Cortex of kidney (tissue), 1 donor: ENCODE data around the gene TMEM108.

Experiments used
- DNase-seq: peaks from one replicate; lab custom pipeline; 2025; lab: John Stamatoyannopoulos, UW

The TMEM108 gene

DNA sequence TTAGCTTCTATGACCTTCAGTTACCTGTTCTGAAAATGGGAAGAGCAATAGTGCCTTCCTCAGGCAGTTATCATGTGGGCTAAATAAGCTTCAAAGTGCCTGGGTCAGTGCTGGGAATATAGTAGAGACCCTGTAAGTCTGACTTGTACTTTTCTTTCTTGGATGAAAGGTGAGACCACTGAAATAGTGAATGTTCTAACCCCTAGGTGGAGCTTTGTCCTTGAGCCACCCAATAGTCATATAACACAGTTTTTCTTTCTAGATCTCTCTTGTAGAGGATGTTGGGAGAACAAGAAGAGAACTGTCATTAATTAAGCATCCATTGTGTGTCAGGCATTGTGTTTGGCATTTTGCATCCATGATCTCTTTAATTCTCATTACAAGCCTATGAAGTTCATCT lies 348.7 kb downstream of the TMEM108 start:
- no peak for DNase-seq

DNA sequence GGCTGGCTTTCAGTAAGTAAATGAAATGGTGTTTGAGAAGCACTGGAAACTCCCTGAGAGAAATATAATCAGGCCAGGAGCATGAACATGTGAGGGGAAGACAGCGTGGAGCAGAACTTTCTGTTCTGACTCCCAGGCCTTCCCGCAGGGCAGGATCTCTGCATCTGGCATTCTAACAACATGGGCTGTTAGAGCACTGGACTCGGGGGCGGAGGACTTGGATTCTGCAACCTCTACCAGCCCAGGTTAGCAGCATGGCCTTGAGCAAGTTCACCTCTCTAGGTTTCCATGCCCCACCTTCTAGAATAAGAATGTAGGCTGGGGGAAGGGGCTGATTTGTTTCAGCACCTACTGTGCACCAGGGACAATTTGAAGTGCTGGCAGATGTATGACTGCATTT lies 349.1 kb downstream of the TMEM108 start:
- DNase-seq, result no peak

DNA sequence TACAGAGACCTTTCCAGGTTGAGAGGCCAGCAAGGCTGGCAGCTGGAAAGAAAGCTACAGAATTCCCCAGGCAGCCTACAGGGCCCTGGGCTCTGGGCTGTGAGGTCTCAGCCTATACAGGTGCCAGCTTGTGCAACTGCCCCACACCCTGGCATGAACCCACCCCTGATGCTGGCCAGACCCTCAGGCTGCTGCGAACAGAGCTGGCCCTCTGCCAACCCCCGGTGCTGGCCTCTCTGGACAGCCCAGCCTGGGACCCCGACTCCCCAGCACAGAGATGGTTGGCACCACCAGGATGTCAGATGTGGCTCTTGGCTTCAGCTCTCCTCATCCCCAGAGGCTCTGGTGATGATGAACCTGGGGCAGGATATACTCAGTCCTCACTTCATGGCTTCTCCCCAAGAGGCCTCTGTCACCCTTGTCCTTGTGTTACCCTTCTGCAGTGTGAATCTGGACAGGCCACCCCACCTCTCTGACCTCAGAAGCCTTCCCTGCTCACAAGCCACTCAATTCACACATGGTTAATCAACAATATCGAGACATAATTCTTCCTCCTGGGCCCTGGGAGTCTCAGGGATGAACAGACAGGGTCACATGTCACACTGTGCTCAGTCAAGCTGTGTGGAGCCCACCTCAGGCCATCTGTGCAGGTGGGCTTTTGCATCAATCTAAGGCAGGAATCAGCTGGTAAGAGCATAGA lies 350.7 kb downstream of the TMEM108 start:
- DNase-seq, result no peak

DNA sequence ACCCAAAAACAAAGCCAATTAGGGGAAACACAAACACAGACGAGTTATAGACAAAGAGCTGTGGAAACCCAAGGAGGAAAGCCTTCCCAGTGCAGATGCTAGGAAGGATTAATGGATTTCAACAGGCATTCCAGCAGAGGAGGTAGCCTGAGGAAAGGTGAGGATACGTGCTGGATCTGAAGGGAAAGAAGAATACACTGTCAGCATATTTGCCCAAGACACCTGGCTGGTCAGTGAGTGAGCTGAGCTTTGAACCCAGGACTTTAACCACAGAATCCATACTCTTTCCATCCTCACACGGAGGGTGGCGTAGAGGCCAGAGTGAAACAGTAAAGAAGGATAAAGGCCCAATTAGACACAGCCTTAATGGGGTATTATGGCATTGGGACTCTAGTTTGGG lies 352.5 kb downstream of the TMEM108 start:
- DNase-seq, result no peak

DNA sequence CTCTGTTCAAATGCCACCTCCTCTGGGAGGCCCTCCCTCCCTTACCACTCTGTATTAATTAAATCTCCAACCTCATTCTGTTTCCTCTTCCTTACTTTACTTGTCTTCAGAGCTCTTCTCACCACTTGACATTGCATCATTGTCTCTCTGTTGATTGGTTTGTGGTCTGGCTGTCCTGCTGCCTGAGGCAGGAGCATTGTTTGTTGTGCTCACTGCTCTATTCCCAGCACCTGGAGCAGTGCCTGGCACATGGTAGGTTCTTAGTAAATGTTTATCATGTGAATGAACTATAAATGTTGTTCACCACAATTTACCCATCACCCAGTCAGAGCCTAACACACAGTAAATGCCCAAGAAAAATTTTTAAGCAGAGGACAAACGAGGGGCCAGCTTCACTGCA lies 355.0 kb downstream of the TMEM108 start:
- no peak for DNase-seq

DNA sequence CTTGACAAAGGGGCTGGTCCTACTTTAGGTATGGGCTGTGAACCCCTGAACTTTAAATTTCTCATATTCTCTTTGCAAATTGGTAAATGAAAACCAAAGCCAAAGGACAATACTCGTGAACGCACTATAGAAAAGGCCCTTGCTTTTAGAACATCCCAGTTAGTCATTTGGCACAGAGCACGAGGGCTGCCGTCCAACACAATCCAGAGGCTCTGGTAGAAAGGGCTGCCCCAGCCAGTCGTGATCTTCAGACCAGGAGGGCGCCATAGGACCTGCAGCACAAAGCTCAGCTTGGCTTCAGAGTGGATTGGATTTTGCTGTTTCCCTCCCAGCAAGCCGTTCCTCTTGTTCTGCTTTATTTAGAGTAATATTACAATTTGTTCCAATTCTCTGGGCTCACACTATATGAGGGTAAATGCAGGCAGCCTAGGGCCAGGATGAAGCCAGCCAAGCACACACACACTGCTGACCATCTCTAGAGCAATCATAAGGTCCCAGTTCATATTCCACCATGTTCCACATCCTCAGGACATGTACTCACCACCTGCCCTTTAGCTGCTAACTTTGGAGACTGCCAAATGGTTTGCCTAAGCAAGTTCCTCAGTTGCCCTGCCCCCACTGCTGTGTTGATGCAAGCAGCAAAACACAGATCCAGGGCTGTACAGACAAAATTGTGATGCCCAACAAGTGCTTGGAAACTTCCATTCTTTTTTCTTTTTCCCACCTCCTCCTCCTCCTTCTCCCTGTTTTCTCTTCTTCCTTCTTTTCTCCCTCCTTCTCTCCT lies 355.7 kb downstream of the TMEM108 start:
- DNase-seq, result no peak

DNA sequence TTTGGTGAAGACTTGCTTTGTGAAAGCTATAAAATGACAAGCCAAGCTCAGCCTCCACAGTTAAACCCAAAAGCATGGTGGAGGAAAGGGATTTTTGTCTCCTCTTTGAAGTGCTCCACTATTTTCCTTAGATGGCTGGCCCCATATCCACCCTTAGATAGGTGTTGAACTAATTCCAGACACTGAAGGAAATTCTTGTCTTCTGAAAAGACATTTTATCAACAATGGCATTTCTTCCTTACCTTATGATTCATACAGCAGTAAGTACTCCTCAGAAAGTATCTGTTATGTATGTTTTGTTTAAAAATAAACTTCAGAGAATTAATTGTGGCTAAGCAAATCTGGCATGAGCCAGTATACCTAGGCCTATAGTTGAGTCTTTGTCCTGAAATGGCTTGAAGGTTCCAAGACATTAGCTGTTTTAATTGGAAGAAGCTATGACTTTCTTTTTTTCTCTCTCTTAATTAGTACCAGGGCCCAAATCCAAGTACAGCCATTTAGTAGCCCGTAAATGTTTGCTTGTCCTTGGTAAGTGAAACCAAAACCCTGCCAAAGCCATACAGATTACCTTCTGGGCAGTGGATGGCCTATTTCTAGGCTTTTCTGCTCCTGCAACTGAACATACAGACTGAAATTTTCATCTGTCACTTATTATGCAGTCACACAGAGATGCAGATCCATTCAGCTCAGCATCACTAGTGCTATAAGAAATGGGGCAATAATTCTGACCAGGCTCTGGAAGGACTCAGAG lies 356.5 kb downstream of the TMEM108 start:
- no peak for DNase-seq

DNA sequence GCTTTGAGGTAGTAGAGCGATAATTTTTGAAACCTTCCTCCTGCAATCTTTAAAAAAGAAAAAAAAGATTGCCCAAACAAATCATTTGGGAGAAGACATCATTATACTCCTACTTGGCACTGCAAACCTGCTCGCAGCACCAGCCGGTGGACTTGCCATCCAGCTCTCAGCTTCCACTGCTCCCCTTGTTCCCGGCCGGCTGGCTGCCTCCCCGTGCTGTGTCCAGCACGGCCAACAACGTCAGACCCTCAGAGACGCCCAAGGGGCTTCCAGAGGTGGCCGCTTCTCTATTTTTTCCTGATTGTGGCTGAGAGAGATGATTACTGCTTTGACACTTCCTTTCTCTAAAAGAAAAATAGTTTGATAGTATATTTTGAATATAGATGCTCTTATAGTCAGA lies 358.7 kb downstream of the TMEM108 start:
- no peak for DNase-seq

DNA sequence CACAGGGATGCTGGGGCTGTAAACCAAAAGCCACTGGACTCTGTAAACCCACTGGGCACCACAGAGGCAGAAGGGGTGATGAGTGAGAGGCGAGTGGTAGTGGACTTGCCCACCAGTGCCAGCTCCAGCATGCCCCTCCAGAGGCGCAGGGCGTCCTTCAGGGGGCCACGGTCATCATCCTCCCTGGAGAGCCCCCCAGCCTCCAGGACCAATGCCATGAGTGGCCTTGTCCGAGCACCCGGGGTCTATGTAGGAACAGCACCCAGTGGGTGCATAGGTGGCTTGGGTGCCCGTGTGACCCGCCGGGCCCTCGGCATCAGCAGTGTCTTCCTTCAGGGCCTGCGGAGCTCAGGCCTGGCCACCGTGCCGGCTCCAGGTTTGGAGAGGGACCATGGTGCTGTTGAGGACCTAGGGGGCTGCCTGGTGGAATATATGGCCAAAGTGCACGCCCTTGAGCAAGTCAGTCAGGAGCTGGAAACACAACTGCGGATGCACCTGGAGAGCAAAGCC lies 361.9 kb downstream of the TMEM108 start, which contains the start of gene BFSP2:
Gene BFSP2, plus strand, starts transcription at position 51 of the 510 bp plus-strand sequence. Its CDS starts 28 bp downstream, at position 79.
- DNase-seq, result no peak

DNA sequence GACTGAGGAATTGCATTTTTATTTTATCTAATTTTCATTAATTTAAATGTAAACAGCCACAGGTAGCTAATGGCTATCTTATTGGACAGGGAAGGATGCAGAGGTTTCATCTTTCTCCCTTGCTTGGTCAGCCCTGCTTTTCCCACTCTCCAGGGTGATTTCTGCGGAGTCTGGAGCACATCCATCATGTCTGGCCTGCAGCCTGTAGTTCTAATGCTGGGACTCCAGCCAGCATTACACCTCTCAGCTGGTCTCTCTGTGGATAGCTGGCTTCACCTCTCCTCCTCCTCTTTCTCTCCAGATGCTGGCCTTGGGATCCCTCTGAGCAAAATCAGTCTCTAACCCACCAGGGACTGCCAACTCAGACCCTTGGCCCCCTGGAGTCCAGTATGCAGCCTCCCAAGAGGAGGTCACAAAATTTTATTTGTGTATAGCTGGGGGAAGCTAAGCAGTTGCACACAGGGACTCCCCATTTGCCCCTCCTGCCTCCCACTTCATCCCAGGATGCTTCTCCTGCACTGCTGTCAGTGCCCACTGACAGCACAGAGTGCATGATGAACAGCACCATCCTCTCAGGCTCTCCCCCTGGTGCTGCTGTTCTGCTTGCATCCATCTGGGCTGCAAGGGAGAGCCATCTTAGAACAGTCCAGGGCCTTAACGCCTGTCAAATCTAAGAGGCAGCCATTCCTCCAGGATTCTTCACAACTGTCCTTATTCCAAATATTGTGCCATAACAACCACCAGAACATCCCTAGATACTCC lies 363.4 kb downstream of the TMEM108 start:
- DNase-seq, result no peak

DNA sequence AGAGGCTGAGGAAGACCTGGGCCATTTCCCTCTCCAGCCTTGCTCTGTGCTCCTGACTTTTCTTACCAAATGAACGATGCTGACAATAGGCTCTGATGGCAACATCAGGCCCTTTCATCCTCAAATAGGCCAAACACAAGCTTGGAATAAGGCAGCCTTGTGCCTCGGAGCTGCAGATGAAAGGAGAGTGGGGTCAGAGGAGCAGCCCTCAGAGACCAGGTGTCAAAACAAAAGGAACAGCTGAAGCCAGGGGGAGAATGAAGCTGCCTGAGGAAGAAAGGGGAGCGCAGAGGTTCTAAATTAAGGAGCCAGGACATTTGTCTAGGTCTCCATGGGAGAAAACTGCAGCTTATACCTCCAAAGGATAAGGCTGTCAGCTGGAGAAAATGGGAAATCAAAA lies 366.7 kb downstream of the TMEM108 start:
- no peak for DNase-seq

DNA sequence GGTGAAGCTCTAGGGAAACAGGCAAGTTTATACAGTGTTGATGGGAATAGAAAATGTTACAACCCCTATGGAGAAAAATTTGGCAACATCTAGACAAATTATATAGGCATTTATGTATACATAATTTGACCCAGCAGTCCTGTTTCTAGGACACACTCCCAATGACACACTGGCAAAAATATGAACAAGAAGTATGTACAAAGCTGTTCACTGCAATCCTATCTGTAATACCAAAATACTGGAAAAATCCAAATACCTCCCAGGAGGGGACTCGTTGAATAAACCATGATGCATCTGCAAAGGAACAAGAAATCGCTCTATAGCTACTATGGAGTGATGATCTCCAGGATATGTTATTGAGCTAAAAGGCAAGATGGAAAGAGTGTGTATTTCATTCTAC lies 370.2 kb downstream of the TMEM108 start:
- DNase-seq, result no peak

DNA sequence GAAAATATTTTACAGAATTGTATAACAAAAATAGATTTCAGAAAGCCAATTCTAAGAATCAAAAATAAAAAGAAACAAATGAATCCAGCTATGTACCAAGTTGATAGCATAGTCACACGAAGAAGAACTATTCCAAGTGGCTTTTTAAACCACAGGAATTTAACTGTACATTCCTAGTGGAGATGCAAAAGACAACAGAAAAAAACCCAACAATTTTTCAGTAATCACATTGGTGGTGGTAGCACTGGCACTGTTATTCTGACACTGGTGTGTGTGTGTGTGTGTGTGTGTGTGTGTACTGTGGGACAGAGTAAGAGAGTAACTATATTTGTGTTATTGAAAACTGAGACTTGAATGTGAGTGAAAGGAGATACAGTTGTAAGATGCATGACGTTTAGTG lies 370.8 kb downstream of the TMEM108 start:
- DNase-seq, result no peak

DNA sequence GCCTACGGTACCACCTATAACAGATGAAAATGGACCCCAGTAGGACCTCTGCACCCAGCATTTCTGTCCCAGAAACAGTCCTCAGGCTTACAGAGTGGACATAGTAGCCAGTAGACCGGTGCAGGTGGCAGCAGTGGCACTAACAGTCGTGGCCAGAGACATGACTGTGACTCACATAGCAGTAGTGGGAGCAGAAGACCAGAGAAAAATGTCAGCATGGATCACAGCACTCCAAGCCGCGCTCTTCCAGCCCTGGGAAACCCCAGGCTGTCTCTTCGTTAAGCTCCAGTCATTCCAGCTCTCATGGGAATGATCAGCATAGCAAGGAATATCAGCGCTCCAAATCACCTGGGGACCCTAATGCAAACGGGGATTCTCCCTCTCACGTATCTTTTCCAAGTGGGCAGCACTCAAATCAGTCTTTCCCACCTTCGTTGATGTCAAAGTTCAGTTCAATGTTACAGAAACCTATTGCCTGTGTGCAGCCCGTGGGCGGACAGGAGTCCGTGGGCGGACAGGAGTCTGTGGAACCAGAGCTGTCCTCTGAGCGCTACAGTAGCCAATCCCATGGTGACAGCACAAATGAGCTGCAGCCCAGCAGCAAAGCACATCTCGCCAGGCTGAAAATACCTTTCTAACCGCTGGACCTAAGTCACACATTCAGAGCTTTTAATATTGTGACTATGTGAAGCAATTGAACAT lies 372.2 kb downstream of the TMEM108 start:
- no peak for DNase-seq

DNA sequence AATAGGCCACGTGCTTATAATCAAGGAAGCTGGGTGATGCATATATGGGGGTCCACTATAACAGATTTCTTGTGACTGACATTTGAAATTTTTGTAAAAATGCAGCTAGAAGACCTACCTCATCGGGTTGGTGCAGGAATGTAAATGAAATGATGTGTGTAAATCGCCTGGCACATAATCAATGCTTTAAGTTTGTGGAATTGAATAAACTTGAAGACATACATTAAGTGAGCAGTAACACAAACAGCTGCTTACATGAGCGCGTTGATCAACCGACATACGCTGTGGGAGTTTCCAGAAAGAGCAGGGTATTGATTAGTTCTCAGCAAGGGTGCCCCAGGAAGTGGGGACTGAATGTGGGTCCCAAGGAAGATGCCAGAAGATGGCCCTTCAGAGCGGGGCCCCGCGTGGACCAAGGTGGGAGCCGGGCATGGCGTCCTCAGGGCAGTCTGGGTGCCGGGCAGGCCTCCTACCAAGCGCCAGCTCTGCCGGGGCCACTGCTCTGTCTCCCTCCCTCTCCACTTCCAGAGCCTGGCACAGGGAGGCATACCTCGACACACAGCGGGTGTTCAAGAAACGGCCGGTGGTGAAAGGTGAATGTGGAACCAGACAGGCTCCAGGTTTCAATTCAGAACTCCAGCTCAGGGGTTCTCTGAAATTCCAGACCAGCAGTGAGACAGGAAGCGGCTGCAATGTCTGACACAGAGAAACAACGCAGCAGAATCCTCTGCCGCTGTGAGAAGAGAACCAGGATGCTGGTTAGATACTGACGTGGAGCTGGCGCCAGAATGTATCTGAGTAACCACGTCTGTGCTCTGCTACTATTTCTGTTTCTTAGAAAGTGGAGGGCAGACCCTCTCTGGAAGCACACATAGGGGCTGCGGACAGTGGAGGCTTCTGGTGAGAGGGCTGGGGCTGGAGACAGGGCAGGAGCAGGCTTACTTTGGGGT lies 374.3 kb downstream of the TMEM108 start:
- no peak for DNase-seq

DNA sequence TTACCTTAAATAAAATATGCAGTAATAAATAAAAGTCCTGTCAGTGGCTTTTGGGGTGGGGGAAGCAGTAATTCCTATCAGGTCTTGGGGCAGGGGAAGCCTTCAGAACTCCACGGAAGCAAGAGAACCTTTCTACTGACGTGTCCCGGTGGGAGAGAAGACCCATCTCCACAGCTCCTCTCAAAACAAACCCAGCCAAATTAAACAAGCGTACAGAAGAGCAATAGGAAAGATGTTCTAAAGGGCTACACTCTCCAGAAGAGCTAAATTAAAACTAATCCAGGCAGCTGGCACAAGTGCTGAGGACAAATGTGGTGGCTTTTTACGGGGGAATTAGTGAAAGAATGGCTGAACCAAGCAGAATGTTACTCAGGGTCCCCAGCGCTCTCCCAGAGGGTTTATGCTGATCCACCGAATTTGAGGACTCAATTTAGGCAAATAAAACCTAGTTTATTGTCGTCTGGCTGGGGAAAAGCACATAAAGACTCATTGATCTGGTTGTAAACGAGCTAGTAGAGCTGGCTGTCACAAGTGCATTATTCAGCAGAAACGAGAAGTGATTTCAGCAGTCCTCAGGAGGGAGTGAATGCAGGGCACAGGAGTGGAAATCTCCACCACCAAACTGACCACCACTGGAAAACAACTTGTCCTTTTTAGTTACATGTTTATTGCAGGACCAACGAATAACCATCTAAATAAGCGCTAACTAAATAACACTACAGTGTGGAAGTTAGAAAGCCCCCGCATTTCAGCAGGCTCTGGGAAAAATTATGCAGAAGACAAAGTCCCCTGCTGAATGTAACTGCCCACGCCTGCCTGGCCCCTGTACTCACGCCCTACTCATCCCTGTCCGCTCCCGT lies 375.2 kb downstream of the TMEM108 start:
- DNase-seq, result no peak

DNA sequence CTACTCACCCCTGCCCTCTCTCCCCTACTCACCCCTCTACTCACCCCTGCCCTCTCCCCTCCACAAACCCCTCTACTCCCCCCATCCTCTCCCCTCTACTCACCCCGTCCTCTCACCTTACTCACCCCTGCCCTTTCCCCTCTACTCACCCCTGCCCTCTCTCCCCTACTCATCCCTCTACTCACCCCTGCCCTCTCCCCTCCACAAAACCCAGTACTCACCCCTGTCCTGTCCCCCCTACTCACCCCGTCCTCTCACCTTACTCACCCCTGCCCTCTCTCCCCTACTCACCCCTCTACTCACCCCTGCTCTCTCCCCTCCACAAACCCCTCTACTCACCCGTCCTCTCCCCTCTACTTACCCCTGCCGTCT lies 375.8 kb downstream of the TMEM108 start:
- DNase-seq, result no peak

DNA sequence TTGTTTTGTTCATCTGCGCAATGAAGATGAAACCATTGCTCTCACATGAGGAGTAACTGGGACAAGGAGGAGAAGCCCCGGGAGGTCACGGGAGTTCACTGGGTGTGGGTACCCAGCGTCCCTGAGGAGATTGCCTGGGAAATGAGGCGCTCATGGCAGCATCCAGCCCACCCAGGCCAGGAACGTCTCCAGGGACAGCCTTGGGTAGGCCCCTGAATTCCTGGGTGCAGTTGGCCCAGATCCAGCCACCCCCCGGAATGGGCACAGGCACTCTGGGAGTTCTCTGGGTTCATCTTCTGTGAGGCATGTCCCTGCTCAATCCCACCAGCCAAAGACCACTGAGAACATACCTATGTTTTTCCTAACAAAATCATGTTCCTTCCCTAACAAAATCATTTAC lies 380.2 kb downstream of the TMEM108 start:
- no peak for DNase-seq
